ENCODE data around the gene ATP1A2. TPM values are rescaled to one million over a fixed set of nuclear protein-coding genes. Genes with fewer than 3 reads are reported as not detected.
"Not testable (repeated sequence)": the region's sequence is repeated elsewhere in the genome, so short reads cannot be mapped to it uniquely, and the experiment has no call there.

ATP1A2 gene
- polyA plus RNA-seq, 6 donors from 2014 or later: not detected

- H3K27ac Mint-ChIP-seq; H3K9me3 Mint-ChIP-seq; DNase-seq; ATAC-seq (ENCODE audit: low read depth in 2 of 2); H3K4me3 Mint-ChIP-seq; H3K4me1 Mint-ChIP-seq; H3K36me3 Mint-ChIP-seq: not testable (repeated sequence)
- peaks cover 15 to 44% (median 29%) of the 10 kb centered on the region in 3 donors for H3K27me3 Mint-ChIP-seq
Measured at GRCh38 chr1:160126342-160126741, 10.8 kb downstream of the ATP1A2 start.

GRCh38 chr1:160127381-160127780 lies 11.8 kb downstream of the ATP1A2 start:
- peak overlapping the region in 1 of 6 donors; percentile 79 for H3K27ac Mint-ChIP-seq
- no peaks in the 10 kb centered on the region for H3K36me3 Mint-ChIP-seq
- ATAC-seq (ENCODE audit: low read depth in 2 of 2): no peak
- no peaks in the 10 kb centered on the region for H3K9me3 Mint-ChIP-seq
- no peak overlapping the region for H3K4me3 Mint-ChIP-seq
- peaks cover 22 to 52% (median 40%) of the 10 kb centered on the region in 3 donors for H3K27me3 Mint-ChIP-seq
- DNase-seq: no peak
- peaks cover 0 to 3% (median 0%) of the 10 kb centered on the region in 3 donors for H3K4me1 Mint-ChIP-seq

DNA sequence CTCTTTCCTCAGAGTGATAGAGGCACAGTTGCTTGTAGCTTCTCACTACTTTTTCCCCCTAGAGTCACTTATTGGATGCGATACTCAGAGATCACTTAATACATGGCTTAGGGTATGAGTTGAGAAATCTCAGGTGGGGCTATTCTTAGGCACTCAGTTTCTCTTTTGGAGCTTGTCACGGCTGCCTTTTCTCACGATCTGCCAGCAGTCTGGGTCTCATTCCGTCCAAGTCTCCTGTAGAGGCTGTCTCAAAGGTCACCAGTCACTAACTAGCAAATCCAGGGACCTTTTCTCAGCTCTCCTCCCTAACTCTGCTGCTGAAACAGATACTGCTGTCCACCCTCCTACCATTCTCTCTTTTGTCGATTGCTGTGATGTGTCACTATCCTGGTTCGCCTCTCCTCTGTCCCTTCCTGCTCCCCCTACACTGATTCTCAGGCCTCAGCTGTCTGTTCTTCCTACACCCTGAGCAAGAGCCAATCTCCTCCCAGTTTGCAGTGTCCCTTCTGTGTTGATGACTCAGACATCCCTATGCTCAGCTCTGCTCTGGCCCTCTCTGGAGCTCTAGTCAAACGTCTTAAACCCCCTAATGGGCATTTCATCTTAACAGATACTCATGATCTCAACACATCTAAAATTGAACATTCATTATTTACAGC lies 12.4 kb downstream of the ATP1A2 start:
- Mint-ChIP-seq H3K27ac (peak overlapping the region in 1 of 6 donors; percentile 79), H3K9me3 (no peaks in the 10 kb centered on the region), H3K36me3 (no peaks in the 10 kb centered on the region), H3K4me3 (no peak overlapping the region), H3K4me1 (peaks cover 0 to 3% (median 0%) of the 10 kb centered on the region in 3 donors), H3K27me3 (peaks cover 25 to 58% (median 44%) of the 10 kb centered on the region in 3 donors)
- DNase-seq: no peak
- no peak for ATAC-seq (ENCODE audit: low read depth in 2 of 2)

DNA sequence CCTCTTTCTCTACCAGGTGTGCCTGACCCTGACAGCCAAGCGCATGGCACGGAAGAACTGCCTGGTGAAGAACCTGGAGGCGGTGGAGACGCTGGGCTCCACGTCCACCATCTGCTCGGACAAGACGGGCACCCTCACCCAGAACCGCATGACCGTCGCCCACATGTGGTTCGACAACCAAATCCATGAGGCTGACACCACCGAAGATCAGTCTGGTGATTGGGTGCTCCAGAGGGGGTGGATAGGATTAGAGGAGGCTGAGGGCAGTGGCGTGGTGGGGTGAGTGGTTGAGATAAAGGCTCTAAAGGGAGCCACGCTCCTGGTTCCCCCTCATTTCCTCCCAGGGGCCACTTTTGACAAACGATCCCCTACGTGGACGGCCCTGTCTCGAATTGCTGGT lies 13.1 kb downstream of the ATP1A2 start:
- Mint-ChIP-seq H3K4me3 (no peak overlapping the region), H3K9me3 (no peaks in the 10 kb centered on the region), H3K4me1 (peaks cover 0 to 3% (median 0%) of the 10 kb centered on the region in 3 donors), H3K27me3 (peaks cover 25 to 58% (median 39%) of the 10 kb centered on the region in 3 donors), H3K27ac (no peak overlapping the region), H3K36me3 (no peaks in the 10 kb centered on the region)
- ATAC-seq (ENCODE audit: low read depth in 2 of 2): no peak
- no peak for DNase-seq

GRCh38 chr1:160129046-160129445 lies 13.5 kb downstream of the ATP1A2 start:
- Mint-ChIP-seq H3K4me1 (peaks cover 0 to 3% (median 0%) of the 10 kb centered on the region in 3 donors), H3K4me3 (no peak overlapping the region), H3K27me3 (peaks cover 25 to 58% (median 43%) of the 10 kb centered on the region in 3 donors), H3K36me3 (no peaks in the 10 kb centered on the region), H3K9me3 (no peaks in the 10 kb centered on the region), H3K27ac (no peak overlapping the region)
- ATAC-seq (ENCODE audit: low read depth in 2 of 2) (no peak), DNase-seq (no peak)

GRCh38 chr1:160129558-160129957 lies 14.0 kb downstream of the ATP1A2 start:
- no peak overlapping the region for H3K4me3 Mint-ChIP-seq
- peaks cover 25 to 59% (median 45%) of the 10 kb centered on the region in 3 donors for H3K27me3 Mint-ChIP-seq
- ATAC-seq (ENCODE audit: low read depth in 2 of 2) (no peak), DNase-seq (no peak)
- H3K27ac Mint-ChIP-seq: no peak overlapping the region
- no peaks in the 10 kb centered on the region for H3K9me3 Mint-ChIP-seq
- H3K4me1 Mint-ChIP-seq: peaks cover 0 to 3% (median 0%) of the 10 kb centered on the region in 3 donors
- no peaks in the 10 kb centered on the region for H3K36me3 Mint-ChIP-seq

DNA sequence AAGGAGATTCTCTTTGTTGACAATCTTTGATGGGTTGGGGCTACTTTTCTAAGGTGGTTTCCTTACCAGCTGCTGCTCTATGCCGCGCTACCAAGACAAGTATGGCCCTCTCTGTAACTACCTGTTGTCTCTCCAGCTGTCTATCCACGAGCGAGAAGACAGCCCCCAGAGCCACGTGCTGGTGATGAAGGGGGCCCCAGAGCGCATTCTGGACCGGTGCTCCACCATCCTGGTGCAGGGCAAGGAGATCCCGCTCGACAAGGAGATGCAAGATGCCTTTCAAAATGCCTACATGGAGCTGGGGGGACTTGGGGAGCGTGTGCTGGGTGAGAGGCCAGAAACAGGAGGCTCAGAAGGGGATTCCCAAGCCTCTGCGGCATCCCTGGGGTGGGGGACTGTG lies 14.4 kb downstream of the ATP1A2 start:
- Mint-ChIP-seq H3K9me3 (no peaks in the 10 kb centered on the region), H3K36me3 (no peaks in the 10 kb centered on the region), H3K4me1 (peaks cover 0 to 3% (median 0%) of the 10 kb centered on the region in 3 donors), H3K4me3 (no peak overlapping the region), H3K27ac (no peak overlapping the region), H3K27me3 (peaks cover 25 to 63% (median 49%) of the 10 kb centered on the region in 3 donors)
- DNase-seq: no peak
- no peak for ATAC-seq (ENCODE audit: low read depth in 2 of 2)

DNA sequence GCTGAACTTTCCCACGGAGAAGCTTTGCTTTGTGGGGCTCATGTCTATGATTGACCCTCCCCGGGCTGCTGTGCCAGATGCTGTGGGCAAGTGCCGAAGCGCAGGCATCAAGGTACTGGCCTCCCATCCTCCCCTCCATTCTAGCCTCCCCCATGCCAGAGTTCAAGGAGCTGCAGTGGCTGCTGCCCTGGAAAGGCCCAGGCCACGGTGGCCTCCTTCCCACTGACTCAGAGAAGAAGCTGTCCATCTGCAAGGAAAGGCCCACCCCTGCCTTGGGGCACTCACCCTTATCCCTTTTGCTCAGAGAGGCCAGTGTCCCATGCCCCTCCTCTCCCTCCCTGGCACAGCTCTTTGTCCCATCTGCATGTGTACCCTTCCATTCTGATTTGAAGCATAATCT lies 14.9 kb downstream of the ATP1A2 start:
- peaks cover 0 to 3% (median 0%) of the 10 kb centered on the region in 3 donors for H3K4me1 Mint-ChIP-seq
- H3K27me3 Mint-ChIP-seq: peaks cover 25 to 68% (median 53%) of the 10 kb centered on the region in 3 donors
- ATAC-seq (ENCODE audit: low read depth in 2 of 2) (no peak), DNase-seq (no peak)
- H3K36me3 Mint-ChIP-seq: no peaks in the 10 kb centered on the region
- H3K9me3 Mint-ChIP-seq: no peaks in the 10 kb centered on the region
- no peak overlapping the region for H3K27ac Mint-ChIP-seq
- H3K4me3 Mint-ChIP-seq: no peak overlapping the region

DNA sequence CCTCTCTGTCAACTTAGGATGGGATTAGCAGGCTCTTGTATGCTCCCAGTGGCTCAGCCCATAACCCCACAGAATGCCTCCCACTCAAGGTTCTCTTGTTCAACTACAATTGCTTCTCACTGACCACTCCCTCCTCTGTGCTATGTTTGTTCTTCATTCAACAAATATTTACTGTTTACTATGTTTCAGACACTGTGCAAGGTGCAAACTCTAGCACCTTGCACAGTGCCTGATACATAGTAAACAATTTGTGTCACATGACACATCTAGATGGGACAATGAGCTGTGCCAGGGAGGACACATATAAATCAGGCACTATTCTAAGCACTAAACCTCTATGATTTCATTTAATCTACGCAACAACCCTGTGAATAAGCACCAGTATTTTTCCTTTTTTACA lies 15.4 kb downstream of the ATP1A2 start:
- ATAC-seq (ENCODE audit: low read depth in 2 of 2) (no peak), DNase-seq (no peak)
- H3K9me3 Mint-ChIP-seq: no peaks in the 10 kb centered on the region
- H3K27ac Mint-ChIP-seq: no peak overlapping the region
- no peak overlapping the region for H3K4me3 Mint-ChIP-seq
- peaks cover 0 to 3% (median 0%) of the 10 kb centered on the region in 3 donors for H3K4me1 Mint-ChIP-seq
- peaks cover 21 to 72% (median 53%) of the 10 kb centered on the region in 3 donors for H3K27me3 Mint-ChIP-seq
- no peaks in the 10 kb centered on the region for H3K36me3 Mint-ChIP-seq

DNA sequence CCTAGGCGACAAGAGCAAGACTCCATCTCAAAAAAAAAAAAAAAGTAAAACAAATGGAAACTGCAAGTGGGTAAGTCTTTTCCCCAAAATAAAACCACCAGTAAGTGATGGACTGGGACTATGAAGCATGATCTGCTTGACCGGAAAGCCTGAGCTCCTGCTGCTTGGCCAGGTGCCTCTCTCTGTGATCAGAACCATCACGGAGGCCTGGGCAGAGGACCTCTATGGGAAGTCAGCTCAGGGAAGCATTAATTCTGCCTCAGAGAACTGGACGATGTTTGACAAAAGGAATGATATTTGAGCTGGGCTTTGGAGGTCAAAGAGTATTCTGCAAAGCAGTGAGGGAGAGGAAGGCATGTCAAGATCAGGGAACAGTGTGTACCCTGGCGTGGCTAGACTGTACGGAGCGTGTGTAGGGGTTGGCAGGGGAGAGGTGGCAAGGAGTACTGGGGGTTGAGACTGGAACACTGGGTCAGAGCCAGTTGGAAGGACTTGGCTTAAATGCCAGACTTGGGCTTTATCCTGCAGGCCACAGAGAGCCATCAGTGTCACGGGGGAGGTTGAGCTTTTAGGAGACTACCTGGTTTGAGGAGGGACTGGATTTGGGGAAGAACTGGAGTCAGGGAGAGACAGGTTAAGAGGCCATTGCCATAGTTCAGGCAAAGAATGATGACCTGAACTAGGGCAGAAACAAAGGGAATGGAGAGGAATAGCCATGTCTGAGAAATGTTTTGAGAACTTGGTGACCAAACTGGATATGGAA lies 16.4 kb downstream of the ATP1A2 start:
- ATAC-seq (ENCODE audit: low read depth in 2 of 2) (no peak), DNase-seq (no peak)
- Mint-ChIP-seq H3K4me1 (peaks cover 0 to 3% (median 0%) of the 10 kb centered on the region in 3 donors), H3K27ac (peak overlapping the region in 1 of 6 donors; percentile 22), H3K36me3 (no peaks in the 10 kb centered on the region), H3K4me3 (no peak overlapping the region), H3K9me3 (no peaks in the 10 kb centered on the region), H3K27me3 (peaks cover 20 to 75% (median 56%) of the 10 kb centered on the region in 3 donors)

DNA sequence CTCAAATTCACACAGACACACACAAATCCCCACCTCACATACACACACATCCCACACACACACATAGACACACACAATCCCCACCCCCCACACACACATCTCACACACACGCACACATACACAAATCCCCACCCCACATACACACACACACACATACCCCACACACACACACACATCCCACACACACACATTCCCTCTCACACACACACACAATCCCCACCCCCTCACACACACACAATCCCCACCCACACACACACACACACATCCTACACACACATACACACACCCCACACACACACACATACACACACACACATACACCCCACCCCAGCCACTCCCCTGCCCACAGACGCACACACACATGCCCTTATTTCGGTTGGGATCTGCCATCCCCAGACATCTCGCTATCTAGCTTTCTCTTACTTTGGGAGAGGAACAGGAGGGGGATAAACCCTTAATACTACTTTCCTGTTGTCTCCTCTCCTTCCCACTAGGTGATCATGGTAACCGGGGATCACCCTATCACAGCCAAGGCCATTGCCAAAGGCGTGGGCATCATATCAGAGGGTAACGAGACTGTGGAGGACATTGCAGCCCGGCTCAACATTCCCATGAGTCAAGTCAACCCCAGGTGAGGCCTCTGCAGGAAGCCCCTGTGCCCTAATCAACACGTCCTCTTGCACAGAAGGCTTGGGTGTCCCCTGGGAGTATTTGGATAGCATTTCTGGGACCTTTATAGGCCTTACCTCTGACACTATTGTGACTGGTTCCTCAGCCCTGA lies 18.6 kb downstream of the ATP1A2 start:
- H3K27ac Mint-ChIP-seq: no peak overlapping the region
- H3K36me3 Mint-ChIP-seq: no peaks in the 10 kb centered on the region
- DNase-seq (no peak), ATAC-seq (ENCODE audit: low read depth in 2 of 2) (no peak)
- peaks cover 0 to 3% (median 0%) of the 10 kb centered on the region in 3 donors for H3K4me1 Mint-ChIP-seq
- H3K9me3 Mint-ChIP-seq: no peaks in the 10 kb centered on the region
- peaks cover 30 to 66% (median 54%) of the 10 kb centered on the region in 3 donors for H3K27me3 Mint-ChIP-seq
- H3K4me3 Mint-ChIP-seq: no peak overlapping the region

DNA sequence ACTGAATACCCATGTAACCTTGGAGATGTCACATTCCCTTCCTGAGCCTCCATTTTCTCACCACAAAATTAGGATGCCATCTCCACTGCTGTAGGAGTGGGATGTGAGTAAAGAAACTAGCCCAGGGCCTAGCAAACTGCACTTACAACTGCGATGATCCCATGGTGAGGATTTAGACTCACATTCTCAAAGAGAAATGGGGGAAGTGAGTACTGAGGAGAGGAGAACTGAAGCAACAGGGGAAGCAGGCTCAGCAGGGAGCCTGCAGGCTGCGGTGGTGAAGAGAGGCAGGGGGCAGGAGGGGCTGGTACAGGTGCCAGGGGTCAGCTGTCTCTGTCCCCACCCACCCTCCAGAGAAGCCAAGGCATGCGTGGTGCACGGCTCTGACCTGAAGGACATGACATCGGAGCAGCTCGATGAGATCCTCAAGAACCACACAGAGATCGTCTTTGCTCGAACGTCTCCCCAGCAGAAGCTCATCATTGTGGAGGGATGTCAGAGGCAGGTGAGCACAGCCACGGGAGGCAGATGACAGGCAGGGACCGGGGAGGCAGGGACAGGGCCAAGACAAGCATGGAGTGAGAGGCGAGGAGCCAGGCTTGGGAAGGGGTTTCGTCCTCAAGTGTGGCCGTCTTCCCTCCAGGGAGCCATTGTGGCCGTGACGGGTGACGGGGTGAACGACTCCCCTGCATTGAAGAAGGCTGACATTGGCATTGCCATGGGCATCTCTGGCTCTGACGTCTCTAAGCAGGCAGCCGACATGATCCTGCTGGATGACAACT lies 19.4 kb downstream of the ATP1A2 start:
- Mint-ChIP-seq H3K4me3 (no peak overlapping the region), H3K27ac (peak overlapping the region in 1 of 6 donors; percentile 30), H3K9me3 (no peaks in the 10 kb centered on the region), H3K27me3 (peaks cover 30 to 64% (median 52%) of the 10 kb centered on the region in 3 donors), H3K36me3 (no peaks in the 10 kb centered on the region), H3K4me1 (peaks cover 0 to 3% (median 0%) of the 10 kb centered on the region in 3 donors)
- no peak for DNase-seq
- no peak for ATAC-seq (ENCODE audit: low read depth in 2 of 2)

Data from naive B cell (primary cell).